ENCODE data around the gene DCTPP1. TPM values are rescaled to one million over a fixed set of nuclear protein-coding genes. Genes with fewer than 3 reads are reported as not detected.

Gene DCTPP1
- total and polyA plus RNA-seq, 9 of the 15 experiments (the other 6 are each of a cell fraction or from before 2014, with no cell fraction given), result 45.0 to 132 (median 80.6) TPM

DNA sequence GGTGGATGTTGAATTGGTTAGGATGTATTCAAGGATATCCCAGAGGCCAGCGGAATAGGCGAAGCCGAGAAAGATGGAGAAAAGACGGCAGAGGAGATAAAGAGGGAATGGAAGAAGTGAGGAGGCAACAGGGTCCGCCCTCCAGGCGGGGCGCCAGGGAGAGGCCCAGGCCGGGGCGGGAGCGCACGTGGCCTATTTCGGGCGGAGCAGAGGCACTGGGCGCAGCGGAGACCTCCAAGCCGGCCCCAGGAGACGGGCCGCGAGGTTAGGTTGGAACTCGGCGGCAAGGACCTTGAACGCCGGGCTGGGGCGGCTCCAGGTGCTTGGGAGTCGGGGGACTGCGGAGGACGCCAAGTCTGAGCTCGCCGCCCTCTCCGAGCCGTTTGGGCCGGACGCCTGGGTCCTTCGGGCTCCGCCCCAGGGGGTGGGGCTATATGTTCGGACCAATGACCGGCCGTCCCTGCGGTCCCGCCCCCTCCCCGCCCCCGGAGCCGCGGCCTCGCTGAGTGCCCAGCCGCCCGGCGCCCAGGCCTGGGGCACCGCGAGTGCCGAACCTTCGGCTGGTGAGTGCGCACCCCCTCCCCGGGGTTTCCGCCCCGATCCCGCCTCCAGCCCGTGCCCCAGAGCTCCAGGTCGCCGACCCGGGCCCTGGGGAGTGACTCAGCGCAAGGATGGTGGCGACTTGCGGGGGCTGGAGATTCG lies 22.6 kb downstream of the DCTPP1 start, which contains the start of gene ZNF771 (continued):
- TF ChIP-seq RFX1 (IDR thresholded peaks at IDR 0.05), result no peak
- no peak for TF ChIP-seq TEAD1 (CRISPR knock-in tag; IDR thresholded peaks at IDR 0.05)
- no peak for TF ChIP-seq DDX20 (tag; IDR thresholded peaks at IDR 0.05; ENCODE audit: low read depth)
- TF ChIP-seq XRCC3 (IDR thresholded peaks at IDR 0.05), result no peak
- peak; percentile 37; the same call in 1 of the 2 replicates for TF ChIP-seq TOE1 (IDR thresholded peaks at IDR 0.05; ENCODE audit: borderline replicate concordance)
- no peak for TF ChIP-seq TOE1 (CRISPR knock-in tag; IDR thresholded peaks at IDR 0.05; ENCODE audit: borderline replicate concordance, low read depth)
- 0 out of 2 replicates have a peak, but pooled peaks have one; percentile 35 for TF ChIP-seq CBFB (CRISPR knock-in tag; IDR thresholded peaks at IDR 0.05)
- no peak for TF ChIP-seq NCOA6 (IDR thresholded peaks at IDR 0.05)
- TF ChIP-seq YY1 (IDR thresholded peaks at IDR 0.05; ENCODE audit: borderline replicate concordance in 1 of 3, control insufficient read depth in 1 of 3, extremely low read depth in 1 of 3, insufficient read depth in 3 of 3, insufficient read length in 1 of 3, insufficient replicate concordance in 2 of 3, low read depth in 1 of 3, low read length in 2 of 3), result peak in 1 of 3 experiments; percentile 54
- peak; percentile 83 for TF ChIP-seq BHLHE40 (IDR thresholded peaks at IDR 0.05; ENCODE audit: low read length)
- TF ChIP-seq, protein P1, sequence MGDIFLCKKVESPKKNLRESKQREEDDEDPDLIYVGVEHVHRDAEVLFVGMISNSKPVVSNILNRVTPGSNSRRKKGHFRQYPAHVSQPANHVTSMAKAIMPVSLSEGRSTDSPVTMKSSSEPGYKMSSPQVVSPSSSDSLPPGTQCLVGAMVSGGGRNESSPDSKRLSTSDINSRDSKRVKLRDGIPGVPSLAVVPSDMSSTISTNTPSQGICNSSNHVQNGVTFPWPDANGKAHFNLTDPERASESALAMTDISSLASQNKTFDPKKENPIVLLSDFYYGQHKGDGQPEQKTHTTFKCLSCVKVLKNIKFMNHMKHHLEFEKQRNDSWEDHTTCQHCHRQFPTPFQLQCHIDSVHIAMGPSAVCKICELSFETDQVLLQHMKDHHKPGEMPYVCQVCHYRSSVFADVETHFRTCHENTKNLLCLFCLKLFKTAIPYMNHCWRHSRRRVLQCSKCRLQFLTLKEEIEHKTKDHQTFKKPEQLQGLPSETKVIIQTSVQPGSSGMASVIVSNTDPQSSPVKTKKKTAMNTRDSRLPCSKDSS (IDR thresholded peaks at IDR 0.05; ENCODE audit: low read depth, partially characterized antibody), result no peak
- no peak for TF ChIP-seq ZNF699 (CRISPR knock-in tag; IDR thresholded peaks at IDR 0.05; ENCODE audit: insufficient replicate concordance)
- no peak for TF ChIP-seq HIVEP1 (CRISPR knock-in tag; IDR thresholded peaks at IDR 0.05)
- TF ChIP-seq SIN3B (IDR thresholded peaks at IDR 0.05; ENCODE audit: low read depth), result peak; percentile 47; the same call in 1 of the 2 replicates
- no peak for TF ChIP-seq SMC3 (conservative IDR thresholded peaks at IDR 0.05; ENCODE audit: insufficient read depth, low read depth, low read length)
- TF ChIP-seq CHCHD3 (CRISPR knock-in tag; IDR thresholded peaks at IDR 0.05), result no peak
- TF ChIP-seq ZNF57 (CRISPR knock-in tag; IDR thresholded peaks at IDR 0.05), result no peak
- TF ChIP-seq SUPT5H (IDR thresholded peaks at IDR 0.05), result peak; percentile 82
- TF ChIP-seq HDAC1 (IDR thresholded peaks at IDR 0.05), result peak in 1 of 2 experiments; percentile 99; a peak in 2 of 4 replicates
- 0 out of 2 replicates have a peak, but pooled peaks have one; percentile 24 for TF ChIP-seq ATF1 (CRISPR knock-in tag; IDR thresholded peaks at IDR 0.05)
- TF ChIP-seq ATF1 (tag; IDR thresholded peaks at IDR 0.05), result peak; percentile 61
- no peak for TF ChIP-seq PHF21A (IDR thresholded peaks at IDR 0.05; ENCODE audit: borderline replicate concordance, low read depth)
- peak in 1 of 2 experiments; percentile 65; a peak in 1 of 4 replicates for TF ChIP-seq RCOR1 (IDR thresholded peaks at IDR 0.05; ENCODE audit: borderline replicate concordance in 1 of 2, low read depth in 2 of 2, low read length in 2 of 2)
- no peak for TF ChIP-seq SMAD2 (IDR thresholded peaks at IDR 0.05; ENCODE audit: low read depth, low read length)
- TF ChIP-seq SPI1 (IDR thresholded peaks at IDR 0.05; ENCODE audit: borderline replicate concordance, low read depth, low read length), result no peak
- peak; percentile 60 for TF ChIP-seq KDM5B (IDR thresholded peaks at IDR 0.05; ENCODE audit: insufficient replicate concordance, low read depth, low read length)
- peak; percentile 86 for TF ChIP-seq CCNT2 (IDR thresholded peaks at IDR 0.05; ENCODE audit: borderline replicate concordance, extremely low read depth, insufficient read length, low read depth, low read length)
- TF ChIP-seq DNMT1 (IDR thresholded peaks at IDR 0.05), result no peak
- TF ChIP-seq CEBPB (tag; IDR thresholded peaks at IDR 0.05), result no peak
- no peak for TF ChIP-seq KAT2B (IDR thresholded peaks at IDR 0.05; ENCODE audit: low read depth, low read length)

Measured in K562 (cell line).